HCT116 (cell line): ENCODE measurements around the gene TRIM63. TPM values are rescaled to one million over a fixed set of nuclear protein-coding genes. Genes with fewer than 3 reads are reported as not detected.

Source experiments
- ATAC-seq: fragments of 200-7000 bp; cut with Tn5 transposase; 2 replicates; pipeline ENCODE4 v1.9.1; 2020; ENCODE audit warnings: mild to moderate bottlenecking, moderate library complexity
- BruUV-seq: library from RNA; stranded (reverse); fragments of 400-500 nt; replicated peaks from 2 replicates; lab custom pipeline; 2021; lab: Mats Ljungman, UMichigan
- CTCF ChIA-PET: fragments of 300-600 bp; sonication (Branson Sonifier 250); formaldehyde crosslinking; loops from one replicate; lab custom pipeline; 2021; ENCODE audit warnings: antibody characterized with exemption; lab: Charles Lee
- POLR2A ChIA-PET: fragments of 300-600, 350-600 bp; sonication (Branson Sonifier 250); formaldehyde crosslinking; loops from one replicate; lab custom pipeline; 2021; ENCODE audit warnings: antibody characterized with exemption; lab: Charles Lee
- RAD21 ChIA-PET, 2 experiments: fragments of 300-600 bp; sonication (Branson Sonifier 250); formaldehyde crosslinking; loops; one replicate each; lab custom pipeline; 2023; ENCODE audit warnings: low total read pairs in 2 of 2; ENCODE audit not compliant: uncharacterized antibody in 2 of 2, unreplicated experiment in 2 of 2, low non-redundant PET in 1 of 2; lab: Charles Lee
- DNase-seq: peaks from one replicate; pipeline ENCODE4 v3.0.0-alpha.2; 2010; ENCODE audit warnings: low read depth, low spot score
- H2AFZ ChIP-seq: fragments of 200-600 bp; shearing (Covaris generic), sonication (generic); 2 replicates; pipeline ENCODE4 v1.6.1; 2017; ENCODE audit warnings: low read depth, mixed run types, mixed read lengths, antibody characterized with exemption, low read length; ENCODE audit not compliant: poor library complexity, severe bottlenecking
- H3K27ac ChIP-seq: 2 replicates; pipeline ENCODE4 v1.5.1; 2012; ENCODE audit warnings: low read depth, low read length
- H3K27me3 ChIP-seq: fragments of 200-600 bp; sonication (generic); 2 replicates; pipeline ENCODE4 v1.6.1; 2016; ENCODE audit warnings: mixed run types, low read length, mixed read lengths; ENCODE audit not compliant: insufficient read depth
- H3K36me3 ChIP-seq, 2 experiments: fragments of 200-500 bp in 1 of 2; fragments of 200-600 bp in 1 of 2; sonication (Bioruptor generic) in 1 of 2; sonication (generic) in 1 of 2; 2 replicates each; pipeline versions ENCODE4 v1.5.1 to v1.6.1; 2014 to 2016; ENCODE audit warnings: low read length in 2 of 2, inconsistent platforms in 1 of 2, mixed read lengths in 1 of 2, mixed run types in 1 of 2; ENCODE audit not compliant: insufficient read depth in 2 of 2, control insufficient read depth in 1 of 2
- H3K4me1 ChIP-seq, 2 experiments: fragments of 200-600 bp in 1 of 2; sonication (generic) in 1 of 2; 2 replicates each; pipeline versions ENCODE4 v1.5.1 to v1.6.1; 2012 to 2017; ENCODE audit warnings: low read length in 2 of 2, inconsistent platforms in 1 of 2, mild to moderate bottlenecking in 1 of 2, mixed read lengths in 1 of 2, mixed run types in 1 of 2, moderate library complexity in 1 of 2; ENCODE audit not compliant: insufficient read depth in 2 of 2, control insufficient read depth in 1 of 2
- H3K4me2 ChIP-seq: fragments of 200-600 bp; sonication (generic); 2 replicates; pipeline ENCODE4 v1.6.1; 2017; ENCODE audit warnings: mixed run types, low read length, mixed read lengths
- H3K4me3 ChIP-seq, 2 experiments: fragments of 200-600 bp in 1 of 2; sonication (generic) in 1 of 2; replicated peaks in 1 of 2; 2 replicates each; pipeline ENCODE4 v1.5.1; 2011 to 2016; ENCODE audit warnings: low read length in 2 of 2, control low read depth in 1 of 2, low read depth in 1 of 2, mild to moderate bottlenecking in 1 of 2, mixed read lengths in 1 of 2, mixed run types in 1 of 2
- H3K79me2 ChIP-seq: fragments of 200-600 bp; sonication (generic); 2 replicates; pipeline ENCODE4 v1.6.1; 2017; ENCODE audit warnings: mild to moderate bottlenecking, mixed run types, low read length, moderate library complexity, mixed read lengths; ENCODE audit not compliant: insufficient read depth
- H3K9ac ChIP-seq: fragments of 200-600 bp; sonication (generic); 2 replicates; pipeline ENCODE4 v1.6.1; 2016; ENCODE audit warnings: low read length, mixed read lengths
- H3K9me2 ChIP-seq: fragments of 200-600 bp; sonication (generic), shearing (Covaris generic); 2 replicates; pipeline ENCODE4 v1.6.1; 2017; ENCODE audit warnings: mixed run types, mild to moderate bottlenecking, moderate library complexity; ENCODE audit not compliant: insufficient read depth
- H3K9me3 ChIP-seq, 2 experiments: fragments of 200-500 bp in 1 of 2; fragments of 200-600 bp in 1 of 2; sonication (Bioruptor generic) in 1 of 2; sonication (generic) in 1 of 2; 2 replicates each; pipeline ENCODE4 v1.6.1; 2014 to 2017; ENCODE audit warnings: low read length in 2 of 2, mixed read lengths in 2 of 2, inconsistent platforms in 1 of 2, low read depth in 1 of 2, mild to moderate bottlenecking in 1 of 2, mixed run types in 1 of 2, moderate library complexity in 1 of 2; ENCODE audit not compliant: control insufficient read depth in 1 of 2, insufficient read depth in 1 of 2
- H4K20me1 ChIP-seq: fragments of 200-600 bp; sonication (generic), shearing (Covaris generic); 2 replicates; pipeline ENCODE4 v1.6.1; 2017; ENCODE audit warnings: mixed run types, mild to moderate bottlenecking, moderate library complexity; ENCODE audit not compliant: insufficient read depth
- CEBPB ChIP-seq: IDR thresholded peaks from 2 replicates; pipeline ENCODE4 v1.6.1; 2012; ENCODE audit warnings: low read depth
- ELF1 ChIP-seq: IDR thresholded peaks from 2 replicates; pipeline ENCODE4 v1.6.1; 2012; ENCODE audit warnings: low read depth, borderline replicate concordance
- EZH2 ChIP-seq: fragments of 200-600 bp; sonication (generic); IDR thresholded peaks from 2 replicates; pipeline ENCODE4 v1.6.1; 2017; ENCODE audit warnings: antibody characterized with exemption, mixed run types
- EZH2phosphoT487 ChIP-seq: fragments of 200-600 bp; IDR thresholded peaks from 2 replicates; pipeline ENCODE4 v1.6.1; 2018; ENCODE audit warnings: antibody characterized with exemption, borderline replicate concordance
- JUND ChIP-seq: IDR thresholded peaks from 2 replicates; pipeline ENCODE4 v1.6.1; 2012
- MAX ChIP-seq: IDR thresholded peaks from 2 replicates; pipeline ENCODE4 v1.6.1; 2012
- POLR2A ChIP-seq: IDR thresholded peaks from 2 replicates; pipeline ENCODE4 v1.7.0; 2011; ENCODE audit warnings: borderline replicate concordance; ENCODE audit not compliant: insufficient read depth, insufficient read length; ENCODE audit errors: extremely low read depth
- POLR2AphosphoS5 ChIP-seq: IDR thresholded peaks from 2 replicates; pipeline ENCODE4 v1.6.1; 2011; ENCODE audit warnings: mild to moderate bottlenecking, low read depth, low read length, moderate library complexity
- REST ChIP-seq: IDR thresholded peaks from 2 replicates; pipeline ENCODE4 v1.6.1; 2012; ENCODE audit warnings: low read depth
- SIN3A ChIP-seq: IDR thresholded peaks from 2 replicates; pipeline ENCODE4 v1.6.1; 2012; ENCODE audit warnings: low read depth
- SP1 ChIP-seq: IDR thresholded peaks from 2 replicates; pipeline ENCODE4 v1.6.1; 2012; ENCODE audit warnings: low read depth
- SRF ChIP-seq: IDR thresholded peaks from 2 replicates; pipeline ENCODE4 v1.6.1; 2012; ENCODE audit warnings: low read depth
- TCF7L2 ChIP-seq: IDR thresholded peaks from 2 replicates; pipeline ENCODE4 v1.7.0; 2011; ENCODE audit warnings: borderline replicate concordance, inconsistent platforms; ENCODE audit not compliant: insufficient read depth, insufficient read length; ENCODE audit errors: extremely low read depth
- ZBTB33 ChIP-seq: IDR thresholded peaks from 2 replicates; pipeline ENCODE4 v1.6.1; 2011; ENCODE audit warnings: mild to moderate bottlenecking, low read length, moderate library complexity; ENCODE audit not compliant: insufficient replicate concordance; ENCODE audit errors: extremely low read depth
- intact Hi-C: fragments of 100-400 bp; cut with micrococcal nuclease; formaldehyde crosslinking; loops from 2 replicates; pipeline ENCODE4 v1.10.0; 2022
- total RNA-seq: library from RNA; stranded (reverse); gene quantifications from one replicate; pipeline ENCODE4 v1.2.1, GENCODE V29; 2021; ENCODE audit not compliant: unreplicated experiment

Gene TRIM63
- total RNA-seq, 1 experiment from 2014 or later = not detected

GRCh38 chr1:26012864-26013263 lies 54.6 kb downstream of the TRIM63 start (continued):
- TF ChIP-seq MAX = no peak

GRCh38 chr1:26010825-26011224 lies 56.6 kb downstream of the TRIM63 start:
- intact Hi-C loops = no loop called here
- CTCF ChIA-PET = interaction anchor here (1.8 to 2.2 kb wide), 2 partner anchors 14 to 115 kb away, joined by 8 read pairs; partner anchors contain the start of gene PAFAH2
- H3K4me3 ChIP-seq = no peak overlapping the region
- no peak overlapping the region for H2AFZ ChIP-seq
- no peak overlapping the region for H3K27ac ChIP-seq
- H3K27me3 ChIP-seq = no peaks in the 10 kb centered on the region
- no peaks in the 10 kb centered on the region for H3K9me3 ChIP-seq
- H4K20me1 ChIP-seq = no peaks in the 10 kb centered on the region
- no peaks in the 10 kb centered on the region for H3K79me2 ChIP-seq
- H3K9me2 ChIP-seq = no peaks in the 10 kb centered on the region
- ATAC-seq (peak; percentile 58), DNase-seq (no peak)
- no TSS peak for BruUV-seq
- H3K36me3 ChIP-seq = no peaks in the 10 kb centered on the region
- RAD21 ChIA-PET = no interaction called here
- peaks cover 0 to 3% of the 10 kb centered on the region in 2 experiments; a peak in 2 of 4 replicates for H3K4me1 ChIP-seq
- POLR2A ChIA-PET = no interaction called here
- no peak overlapping the region for H3K9ac ChIP-seq
- no peak for TF ChIP-seq EZH2phosphoT487
- TF ChIP-seq ELF1 = no peak
- TF ChIP-seq POLR2A = no peak
- TF ChIP-seq REST = no peak
- TF ChIP-seq SP1 = no peak
- no peak for TF ChIP-seq POLR2AphosphoS5
- no peak for TF ChIP-seq EZH2
- TF ChIP-seq CEBPB = no peak
- TF ChIP-seq ZBTB33 = no peak
- TF ChIP-seq SIN3A = no peak
- no peak for TF ChIP-seq TCF7L2
- TF ChIP-seq JUND = no peak
- TF ChIP-seq SRF = no peak
- H3K4me2 ChIP-seq = no peak overlapping the region
